GM18951 (cell line): Measurements from ENCODE around the gene F2R.

Experiments
- POLR2A ChIP-seq: IDR thresholded peaks from 4 replicates; pipeline ENCODE4 v1.6.1; 2011; ENCODE audit warnings: mild to moderate bottlenecking; ENCODE audit not compliant: insufficient read length, insufficient read depth; ENCODE audit errors: extremely low read depth
- in situ Hi-C: fragments of 300-500 bp; cut with MboI; formaldehyde crosslinking; loops from one replicate; pipeline ENCODE4 v1.12.0; 2022; ENCODE audit warnings: low sequenced_read_pairs, mixed read lengths, inconsistent platforms; ENCODE audit not compliant: unreplicated experiment

Gene F2R

DNA sequence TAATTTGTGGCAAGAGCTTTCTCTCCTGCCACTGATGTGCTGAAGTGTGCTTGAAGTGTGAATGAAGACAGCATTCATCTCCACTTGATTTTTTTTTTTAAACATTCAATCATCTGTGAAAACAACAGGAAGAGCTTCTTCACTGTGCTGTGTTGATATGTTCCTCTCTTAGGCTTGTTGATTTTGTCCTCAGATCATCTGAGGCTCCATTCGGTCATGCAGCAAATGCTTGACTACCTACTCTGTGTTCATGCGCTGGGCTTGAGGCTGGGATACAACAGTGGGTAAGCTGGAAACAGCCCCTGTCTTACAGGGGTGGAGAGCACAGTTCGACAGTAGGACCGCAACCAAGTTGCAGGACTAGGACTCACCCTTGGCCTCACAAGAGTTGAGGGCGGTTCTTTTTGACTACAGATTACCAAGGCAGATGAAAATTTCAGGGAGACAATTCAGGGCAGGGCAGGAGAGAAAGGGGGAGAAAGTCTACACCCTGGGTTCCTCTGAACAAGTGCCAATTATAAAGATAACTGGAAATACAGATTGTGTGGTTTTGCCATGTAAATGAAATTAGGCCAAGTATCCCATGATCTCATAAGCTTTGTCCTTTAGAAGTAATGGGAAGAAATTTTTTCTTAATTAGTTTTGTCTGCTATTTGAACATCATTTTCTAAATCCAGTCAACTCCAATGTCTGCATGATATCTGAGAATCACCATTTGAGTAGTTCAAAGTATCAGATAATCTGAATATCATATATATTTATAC lies 31.0 kb upstream of the F2R start:
- no peak for TF ChIP-seq POLR2A
- in situ Hi-C loops = no loop called here

DNA sequence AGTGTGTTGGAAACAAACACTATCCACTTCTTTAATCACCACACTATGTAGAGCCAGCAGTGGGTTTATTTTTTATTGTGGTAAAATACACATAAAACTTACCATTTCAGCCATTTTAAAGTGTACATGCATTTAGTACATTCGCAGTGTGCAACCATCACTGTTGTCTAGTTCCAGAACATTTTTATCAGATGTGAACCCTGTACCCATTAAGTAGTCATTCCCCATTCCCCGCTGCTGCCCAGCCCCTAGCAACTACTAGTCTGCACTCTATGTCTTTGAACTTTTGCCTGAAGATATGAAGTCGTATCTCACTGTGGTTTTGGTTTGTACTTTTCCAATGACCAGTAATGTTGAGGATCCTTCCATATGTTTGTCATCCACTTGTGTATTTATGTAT lies 30.2 kb upstream of the F2R start:
- TF ChIP-seq POLR2A = no peak
- in situ Hi-C loops = no loop called here

DNA sequence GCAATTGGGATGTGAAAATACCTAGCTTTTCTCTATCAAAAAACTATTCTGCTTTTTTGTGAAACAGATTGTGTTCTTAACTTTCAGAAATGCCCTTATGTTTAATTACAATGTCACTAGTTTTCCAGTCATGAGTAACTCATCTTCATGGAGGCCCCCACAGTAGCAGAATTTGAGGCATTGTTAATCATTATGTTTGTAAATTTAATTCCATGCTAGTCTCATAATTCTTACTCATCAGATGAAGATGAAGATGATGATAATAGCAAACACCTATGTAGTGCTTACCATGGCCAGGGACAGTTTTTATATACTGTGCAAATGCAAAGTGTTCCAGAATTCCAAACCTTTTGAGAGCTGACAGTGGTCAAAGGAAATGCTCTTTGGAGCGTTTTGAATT lies 27.7 kb upstream of the F2R start:
- no peak for TF ChIP-seq POLR2A
- in situ Hi-C loops = no loop called here

DNA sequence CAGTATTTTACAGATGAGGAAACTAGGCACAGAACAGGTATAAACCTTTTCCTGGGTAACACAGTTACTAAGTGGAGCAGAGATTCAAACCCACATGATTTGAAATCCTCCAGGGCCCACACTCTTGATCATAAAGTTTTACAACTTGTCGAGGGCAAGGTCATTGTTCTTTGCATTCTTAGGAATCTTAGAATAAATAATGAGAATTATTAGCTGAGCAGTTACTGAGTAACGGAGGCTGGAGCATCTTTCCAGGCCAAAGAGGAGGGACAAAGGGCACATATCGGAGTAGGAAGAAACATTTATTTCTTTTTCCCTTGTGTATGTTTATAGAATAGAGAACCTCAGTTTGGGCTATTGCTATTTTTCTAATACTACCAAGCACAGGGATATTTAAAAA lies 27.1 kb upstream of the F2R start:
- no peak for TF ChIP-seq POLR2A
- in situ Hi-C loops = no loop called here

DNA sequence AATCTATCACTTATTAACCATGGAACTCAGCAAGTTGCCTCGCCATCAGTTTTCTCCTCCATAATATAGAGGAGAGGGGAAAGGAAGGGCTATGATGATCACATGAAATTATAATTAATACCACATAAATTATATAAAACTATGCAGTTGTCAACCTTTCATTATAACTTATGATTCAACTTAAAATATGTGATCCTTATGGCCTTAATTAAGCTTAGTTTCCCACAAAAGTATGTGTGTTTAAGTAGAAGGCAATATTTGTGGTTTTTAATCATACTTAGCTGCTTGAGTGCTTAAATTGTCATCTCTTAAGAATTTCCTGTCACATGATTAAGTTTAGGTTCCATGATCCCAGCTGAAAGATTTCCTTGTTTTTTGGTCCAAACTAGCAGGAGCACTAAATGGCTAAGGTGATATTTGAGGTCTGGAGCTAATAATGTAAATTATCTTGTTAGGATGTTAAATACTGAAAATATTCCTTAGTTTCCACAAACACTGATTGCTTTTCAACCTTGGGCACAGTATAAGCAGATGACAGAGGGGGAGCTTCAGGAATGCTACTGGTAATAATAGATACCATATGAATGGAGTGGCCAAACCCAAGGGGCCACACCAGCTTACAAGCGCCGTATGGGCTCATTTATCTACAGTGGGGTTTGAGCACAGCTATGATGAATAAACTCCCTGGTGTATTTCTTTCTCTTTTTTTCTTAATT lies 26.4 kb upstream of the F2R start:
- in situ Hi-C loops = no loop called here

DNA sequence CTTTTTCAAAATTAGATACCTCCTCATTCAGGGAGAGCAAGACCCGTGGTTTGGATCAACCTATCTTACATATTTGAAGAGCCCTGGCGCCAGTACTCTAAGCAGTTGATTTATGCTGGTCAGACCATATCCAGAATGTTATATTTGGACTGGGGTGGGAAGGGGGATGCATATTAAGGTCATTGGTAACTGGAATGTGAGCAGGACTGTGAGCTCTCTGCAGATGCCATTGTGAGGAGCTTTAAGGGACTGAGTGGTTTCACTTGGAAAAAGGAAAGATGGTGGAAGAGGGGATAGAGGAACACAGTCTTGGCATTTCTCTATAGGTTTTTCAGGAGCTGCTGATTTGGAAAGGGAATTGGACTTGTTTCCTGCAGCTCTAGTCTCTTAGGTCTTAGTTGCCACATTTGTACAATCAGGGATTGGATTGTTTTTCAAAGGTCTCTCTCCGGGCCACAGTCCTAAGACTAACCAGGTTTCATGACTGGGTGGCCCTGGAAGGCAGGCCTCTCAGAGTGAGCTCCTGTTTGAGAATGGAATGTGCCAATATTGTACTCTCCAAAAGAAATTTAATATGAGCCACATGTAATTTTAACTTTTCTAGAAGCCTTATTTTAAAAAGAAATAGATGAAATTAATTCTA lies 25.8 kb upstream of the F2R start:
- TF ChIP-seq POLR2A = no peak
- in situ Hi-C loops = no loop called here

More for the DNA sequence above, 26.4 kb upstream of the F2R start:
- no peak for TF ChIP-seq POLR2A

DNA sequence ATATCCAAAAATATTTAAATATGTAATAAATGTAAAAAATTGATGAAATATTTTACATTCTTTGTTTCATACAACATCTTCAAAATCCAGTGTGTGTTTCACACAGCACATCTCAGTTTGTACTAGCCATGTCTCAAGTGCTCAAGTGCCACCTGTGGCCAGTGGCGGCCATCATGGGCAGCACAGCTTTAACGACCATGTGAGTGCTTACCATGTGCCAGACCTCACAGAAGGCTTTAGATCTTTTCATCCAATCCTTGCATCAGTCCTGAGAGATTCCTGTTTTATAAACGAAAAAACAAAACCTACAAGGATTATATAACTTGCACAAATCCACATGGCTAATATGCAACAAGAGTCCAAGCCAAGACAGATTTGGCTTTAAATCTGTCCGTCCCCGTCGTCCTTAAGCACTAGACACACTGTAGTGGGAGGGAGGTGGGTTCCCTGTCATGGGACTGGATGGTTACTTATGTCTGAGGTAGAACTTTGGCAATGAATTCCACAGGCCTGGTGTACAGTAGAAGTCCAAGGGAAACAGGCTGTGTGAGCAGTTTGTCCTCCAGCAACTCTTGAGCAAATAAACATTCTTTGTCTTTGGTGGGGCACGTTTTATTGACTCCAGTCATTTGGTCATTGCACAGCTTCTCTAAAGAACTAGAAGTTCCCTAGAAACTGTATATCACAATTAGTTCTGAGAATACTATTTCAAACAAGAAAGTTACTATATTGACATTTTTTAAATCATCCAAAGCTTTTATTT lies 25.0 kb upstream of the F2R start:
- no peak for TF ChIP-seq POLR2A
- in situ Hi-C loops = no loop called here

DNA sequence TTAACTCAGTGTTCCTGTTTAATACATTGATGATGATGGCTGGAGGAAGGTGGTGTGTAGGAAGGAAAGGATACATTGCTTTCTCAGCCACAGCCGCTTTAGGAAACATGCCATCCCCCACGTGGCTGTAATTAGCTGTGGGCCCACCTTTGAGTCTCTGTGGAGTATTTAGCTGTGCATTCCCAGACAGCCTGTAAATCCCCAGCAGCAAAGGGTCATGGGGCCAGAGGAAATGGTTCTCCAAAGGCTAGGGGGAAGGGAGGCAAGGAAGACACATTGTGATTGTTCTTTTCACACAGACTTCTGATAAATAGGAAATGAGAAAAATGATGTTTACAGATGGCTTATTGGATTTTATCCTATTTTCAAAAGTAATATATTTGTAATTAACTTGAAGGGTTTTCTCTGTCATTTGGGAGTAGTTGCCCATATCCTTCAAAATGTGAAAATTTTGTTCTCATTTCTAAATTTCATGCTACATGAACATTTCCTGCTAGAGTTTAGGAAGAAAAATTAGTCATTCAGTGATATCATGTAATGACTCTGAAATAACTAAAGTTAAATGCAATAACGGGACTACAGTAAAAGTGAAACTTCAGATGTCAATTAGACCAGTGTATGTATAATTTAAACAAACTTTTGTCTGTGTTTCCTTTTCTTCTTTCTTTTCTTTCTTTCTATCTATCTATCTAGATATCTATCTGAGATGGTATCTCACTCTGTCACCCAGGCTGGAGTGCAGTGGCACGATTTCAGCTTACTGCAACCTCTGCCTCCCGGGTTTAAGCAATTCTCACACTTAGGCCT lies 24.3 kb upstream of the F2R start:
- no peak for TF ChIP-seq POLR2A

DNA sequence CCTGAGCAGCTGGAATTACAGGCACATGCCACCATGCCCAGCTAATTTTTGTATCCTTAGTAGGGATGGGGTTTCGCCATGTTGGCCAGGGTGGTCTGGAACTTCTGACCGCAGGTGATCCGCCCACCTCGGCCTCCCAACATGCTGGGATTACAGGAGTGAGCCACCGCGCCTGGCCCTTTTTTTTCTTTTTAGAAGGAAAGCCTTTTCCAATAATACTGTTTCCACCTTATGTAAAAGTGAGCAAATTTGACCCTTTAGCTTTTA lies 23.7 kb upstream of the F2R start:
- in situ Hi-C loops = no loop called here
- TF ChIP-seq POLR2A = no peak

More for the DNA sequence above, 24.3 kb upstream of the F2R start:
- in situ Hi-C loops = no loop called here

DNA sequence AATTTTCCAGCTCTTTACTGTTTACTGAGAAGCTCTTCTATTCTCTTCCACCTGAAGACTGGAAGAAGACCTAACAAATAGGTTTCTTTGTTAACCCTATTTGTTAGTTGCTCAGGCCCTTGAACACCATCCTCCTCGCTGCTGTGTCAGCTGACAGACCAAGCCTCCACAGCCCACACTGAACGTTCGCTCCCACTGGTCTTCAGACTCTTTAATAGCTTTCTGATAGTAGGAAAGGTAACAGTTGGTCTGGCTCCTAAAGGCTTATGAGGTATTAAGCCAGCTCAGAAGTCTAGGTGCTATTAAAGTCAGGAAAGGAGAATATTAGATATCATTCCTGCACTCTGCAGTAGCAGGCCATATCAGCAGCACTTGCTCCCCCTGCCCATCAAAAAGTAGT lies 23.3 kb upstream of the F2R start:
- no peak for TF ChIP-seq POLR2A
- in situ Hi-C loops = no loop called here

DNA sequence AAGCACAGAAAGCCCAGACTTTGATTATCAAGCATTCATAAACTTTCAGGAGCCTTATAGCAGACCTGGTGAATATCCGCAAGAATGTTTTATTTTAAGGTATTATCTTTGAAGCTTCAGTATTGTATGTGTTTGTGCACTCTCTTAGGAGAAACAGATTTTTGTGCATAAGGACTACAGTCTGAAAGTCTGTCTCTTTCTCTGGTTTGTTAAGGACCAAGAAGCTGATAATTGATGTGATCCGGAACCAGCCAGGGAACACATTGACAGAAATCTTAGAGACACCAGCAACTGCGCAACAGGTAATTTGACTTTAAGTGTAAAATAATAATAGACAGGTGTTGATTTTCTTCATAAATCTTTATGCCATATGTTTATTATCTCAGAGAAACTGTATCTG lies 22.8 kb upstream of the F2R start:
- TF ChIP-seq POLR2A = no peak
- in situ Hi-C loops = no loop called here

DNA sequence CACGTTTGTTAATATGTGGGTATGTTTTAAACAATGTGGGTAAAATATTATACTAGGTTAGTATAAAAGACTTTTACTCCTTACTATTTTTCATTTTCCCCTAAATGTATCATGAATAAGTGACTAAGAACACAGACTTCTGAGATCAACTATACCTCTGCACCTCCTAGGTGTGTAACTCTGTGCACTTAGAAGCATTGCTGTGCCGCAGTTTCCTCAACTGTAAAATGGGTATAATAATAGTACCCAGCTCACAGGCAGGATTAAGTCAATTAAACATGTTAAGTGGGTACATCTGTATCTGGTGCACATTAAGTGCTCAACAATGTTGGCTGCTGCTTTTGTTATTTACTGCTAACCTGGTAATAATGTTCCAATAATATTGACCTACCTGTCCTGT lies 21.6 kb upstream of the F2R start:
- no peak for TF ChIP-seq POLR2A
- in situ Hi-C loops = no loop called here

DNA sequence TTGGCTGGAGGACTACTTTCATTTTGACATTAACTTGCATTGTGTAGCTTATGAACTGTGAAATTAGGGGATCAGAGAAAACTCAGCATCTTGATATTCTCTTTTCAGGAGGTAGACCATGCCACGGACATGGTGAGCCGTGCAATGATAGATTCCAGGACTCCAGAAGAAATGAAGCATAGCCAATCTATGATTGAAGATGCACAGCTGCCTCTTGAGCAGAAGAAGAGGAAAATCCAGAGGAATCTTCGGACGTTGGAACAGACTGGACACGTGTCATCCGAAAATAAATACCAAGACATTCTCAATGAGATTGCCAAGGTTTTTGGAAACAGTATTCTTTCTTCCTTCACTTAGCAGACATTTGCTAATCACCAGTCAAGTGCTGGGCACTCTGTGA lies 20.6 kb upstream of the F2R start:
- no peak for TF ChIP-seq POLR2A
- in situ Hi-C loops = no loop called here
